Measurements from ENCODE around the gene NCAM2. TPM values are rescaled to one million over a fixed set of nuclear protein-coding genes. Genes with fewer than 3 reads are reported as not detected.

The NCAM2 gene
- total and polyA plus RNA-seq, 2 donors (not counting 3 experiments of a cell fraction or from before 2014, with no cell fraction given) = 0.11 to 0.27 TPM

- no TSS peak for BruUV-seq (replicated peaks)
- H3K9me1 ChIP-seq (replicated peaks; ENCODE audit: control insufficient read depth, extremely low read depth, insufficient read depth, low read length) = no peaks in the 10 kb centered on the region
- H3K4me3 ChIP-seq (replicated peaks in 1 of 3; ENCODE audit: insufficient read depth in 1 of 3, low read depth in 1 of 3, low read length in 3 of 3) = no peak overlapping the region
- intact Hi-C loops (cut with micrococcal nuclease) = no loop called here
- DNase-seq (ENCODE audit: low read depth, low spot score) (no peak), FAIRE-seq (no peak)
- dilution Hi-C loops (cut with MboI; ENCODE audit: extremely low pct_ligation_motif_present, low sequenced_read_pairs) = no loop called here
- H4K20me1 ChIP-seq (replicated peaks; ENCODE audit: control insufficient read depth, extremely low read depth, insufficient read depth, low read length) = no peaks in the 10 kb centered on the region
- H3K9ac ChIP-seq (replicated peaks; ENCODE audit: extremely low read depth, insufficient read depth, low read length) = no peak overlapping the region
- H2AFZ ChIP-seq (ENCODE audit: low read depth, low read length) = no peak overlapping the region
- ChIA-PET CTCF (no interaction called here), POLR2A (no interaction called here)
- H3K4me2 ChIP-seq (ENCODE audit: insufficient read depth, low read length) = no peak overlapping the region
- TF ChIP-seq CTCF (IDR thresholded peaks at IDR 0.05; ENCODE audit: extremely low read depth in 1 of 2, insufficient read depth in 1 of 2, low read depth in 1 of 2, low read length in 2 of 2) (no peak), POLR2AphosphoS5 (IDR thresholded peaks at IDR 0.05; ENCODE audit: insufficient read depth, low read depth, low read length) (no peak), FOS (IDR thresholded peaks at IDR 0.05; ENCODE audit: borderline replicate concordance, insufficient read depth, low read length) (no peak)
- H3K27ac ChIP-seq (ENCODE audit: insufficient read depth, low read depth, low read length) = no peak overlapping the region
- no peaks in the 10 kb centered on the region for H3K27me3 ChIP-seq (ENCODE audit: control insufficient read depth in 2 of 2, insufficient read depth in 2 of 2, low read length in 2 of 2)
- no peaks in the 10 kb centered on the region for H3K79me2 ChIP-seq (ENCODE audit: control insufficient read depth, insufficient read depth, low read length)
- no peaks in the 10 kb centered on the region for H3K9me3 ChIP-seq (replicated peaks; ENCODE audit: control insufficient read depth, insufficient read depth, low read length)
- peaks cover 3% of the 10 kb centered on the region for H3K4me1 ChIP-seq (ENCODE audit: control insufficient read depth, extremely low read depth, insufficient read depth, low read length)
- no peaks in the 10 kb centered on the region for H3K36me3 ChIP-seq (ENCODE audit: control insufficient read depth in 2 of 2, extremely low read depth in 1 of 2, insufficient read depth in 2 of 2, low read length in 2 of 2)
These were observed 205.7 kb downstream of the NCAM2 start for GRCh38 chr21:21203822-21204339.

DNA sequence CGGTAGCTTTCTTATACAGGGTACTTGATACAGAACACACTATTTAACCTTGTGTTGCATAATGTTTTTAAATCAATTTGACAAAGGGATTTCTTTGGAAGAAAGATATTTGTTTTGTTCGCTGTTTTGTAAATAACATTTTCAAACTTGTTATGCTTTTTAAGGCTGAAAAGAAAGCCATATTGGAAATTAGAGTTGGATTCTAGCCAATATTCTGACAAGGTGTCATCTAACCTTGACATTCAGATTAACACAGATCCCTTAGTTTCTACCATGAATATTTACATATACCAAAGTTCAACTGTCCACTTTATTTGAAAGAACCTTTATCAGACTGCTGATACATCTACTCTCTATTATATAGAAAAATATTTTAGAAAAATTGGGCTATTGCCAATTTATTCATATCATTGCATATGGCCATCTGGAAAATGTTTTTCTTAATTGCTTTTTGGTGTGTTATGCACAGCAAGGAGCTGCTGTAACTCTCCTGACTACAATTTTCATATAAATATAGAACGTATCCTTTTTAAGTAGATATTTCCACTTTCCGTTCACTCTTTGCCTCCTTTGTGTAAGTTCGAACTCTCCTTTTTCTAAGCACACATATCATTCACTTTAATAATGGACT lies 206.3 kb downstream of the NCAM2 start:
- Histone ChIP-seq H3K9me1 (replicated peaks; ENCODE audit: control insufficient read depth, extremely low read depth, insufficient read depth, low read length) (no peaks in the 10 kb centered on the region), H3K27me3 (ENCODE audit: control insufficient read depth in 2 of 2, insufficient read depth in 2 of 2, low read length in 2 of 2) (no peaks in the 10 kb centered on the region), H3K4me2 (ENCODE audit: insufficient read depth, low read length) (no peak overlapping the region), H3K36me3 (ENCODE audit: control insufficient read depth in 2 of 2, extremely low read depth in 1 of 2, insufficient read depth in 2 of 2, low read length in 2 of 2) (no peaks in the 10 kb centered on the region), H3K27ac (ENCODE audit: insufficient read depth, low read depth, low read length) (no peak overlapping the region), H3K4me3 (replicated peaks in 1 of 3; ENCODE audit: insufficient read depth in 1 of 3, low read depth in 1 of 3, low read length in 3 of 3) (no peak overlapping the region), H2AFZ (ENCODE audit: low read depth, low read length) (no peak overlapping the region), H3K79me2 (ENCODE audit: control insufficient read depth, insufficient read depth, low read length) (no peaks in the 10 kb centered on the region), H3K9me3 (replicated peaks; ENCODE audit: control insufficient read depth, insufficient read depth, low read length) (no peaks in the 10 kb centered on the region), H3K4me1 (ENCODE audit: control insufficient read depth, extremely low read depth, insufficient read depth, low read length) (peaks cover 3% of the 10 kb centered on the region), H3K9ac (replicated peaks; ENCODE audit: extremely low read depth, insufficient read depth, low read length) (no peak overlapping the region), H4K20me1 (replicated peaks; ENCODE audit: control insufficient read depth, extremely low read depth, insufficient read depth, low read length) (no peaks in the 10 kb centered on the region)
- POLR2A ChIA-PET = no interaction called here
- no peak for FAIRE-seq
- dilution Hi-C loops (cut with MboI; ENCODE audit: extremely low pct_ligation_motif_present, low sequenced_read_pairs) (no loop called here), intact Hi-C loops (cut with micrococcal nuclease) (no loop called here)
- no TSS peak for BruUV-seq (replicated peaks)
- TF ChIP-seq JUN (IDR thresholded peaks at IDR 0.05; ENCODE audit: borderline replicate concordance, insufficient read depth, insufficient read length, low read depth) (no peak), POLR2A (IDR thresholded peaks at IDR 0.05; ENCODE audit: low read depth, low read length) (no peak), EZH2 (IDR thresholded peaks at IDR 0.05; ENCODE audit: borderline replicate concordance, low read depth, low read length, severe bottlenecking) (no peak), POLR2AphosphoS5 (IDR thresholded peaks at IDR 0.05; ENCODE audit: insufficient read depth, low read depth, low read length) (no peak), CTCF (IDR thresholded peaks at IDR 0.05; ENCODE audit: extremely low read depth in 1 of 2, insufficient read depth in 1 of 2, low read depth in 1 of 2, low read length in 2 of 2) (no peak), FOS (IDR thresholded peaks at IDR 0.05; ENCODE audit: borderline replicate concordance, insufficient read depth, low read length) (no peak), MYC (IDR thresholded peaks at IDR 0.05; ENCODE audit: low read depth, low read length) (no peak), GATA2 (IDR thresholded peaks at IDR 0.05; ENCODE audit: insufficient read depth, insufficient read length, low read depth, low read length) (no peak)
- TF ChIP-seq, protein P1, sequence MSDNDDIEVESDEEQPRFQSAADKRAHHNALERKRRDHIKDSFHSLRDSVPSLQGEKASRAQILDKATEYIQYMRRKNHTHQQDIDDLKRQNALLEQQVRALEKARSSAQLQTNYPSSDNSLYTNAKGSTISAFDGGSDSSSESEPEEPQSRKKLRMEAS (IDR thresholded peaks at IDR 0.05; ENCODE audit: insufficient read depth, insufficient read length) = no peak
- no peak for DNase-seq (ENCODE audit: low read depth, low spot score)
- CTCF ChIA-PET = no interaction called here
